Measurements from ENCODE around the gene RFLNA.

RFLNA gene

GRCh38 chr12:124332058-124332672, 37.3 kb downstream of the RFLNA start:
- Histone ChIP-seq H3K27me3 (ENCODE audit: insufficient read depth, low read length) (no peaks in the 10 kb centered on the region), H3K4me3 (ENCODE audit: low read depth, low read length, poor library complexity, severe bottlenecking) (no peak overlapping the region), H3F3A (ENCODE audit: insufficient read depth, low read length) (no peaks in the 10 kb centered on the region), H4K20me1 (ENCODE audit: insufficient read depth, low read length) (no peaks in the 10 kb centered on the region), H3K79me2 (ENCODE audit: insufficient read depth, low read length) (no peaks in the 10 kb centered on the region), H3K4me1 (ENCODE audit: insufficient read depth, low read length, severe bottlenecking) (no peaks in the 10 kb centered on the region), H3K9me3 (ENCODE audit: low read length) (no peaks in the 10 kb centered on the region), H3K27ac (ENCODE audit: low read depth, low read length, poor library complexity, severe bottlenecking) (no peak overlapping the region), H3K36me3 (ENCODE audit: insufficient read depth, low read length) (0 out of 2 replicates have a peak, but pooled peaks cover 11% of the 10 kb centered on the region), H3K4me2 (ENCODE audit: low read length) (no peak overlapping the region), H3K9me2 (ENCODE audit: low read depth, low read length) (no peaks in the 10 kb centered on the region), H2AFZ (ENCODE audit: low read length) (no peak overlapping the region), H3K9ac (ENCODE audit: low read length) (no peak overlapping the region)
- no peak for TF ChIP-seq CTCF (IDR thresholded peaks at IDR 0.05; ENCODE audit: low read length)
- no peak for TF ChIP-seq EZH2 (IDR thresholded peaks at IDR 0.05; ENCODE audit: borderline replicate concordance, low read length)

- Histone ChIP-seq H3K9me3 (ENCODE audit: low read length) (no peaks in the 10 kb centered on the region), H2AFZ (ENCODE audit: low read length) (no peak overlapping the region), H3K27me3 (ENCODE audit: insufficient read depth, low read length) (no peaks in the 10 kb centered on the region), H3K4me3 (ENCODE audit: low read depth, low read length, poor library complexity, severe bottlenecking) (no peak overlapping the region), H3K27ac (ENCODE audit: low read depth, low read length, poor library complexity, severe bottlenecking) (no peak overlapping the region), H3K9ac (ENCODE audit: low read length) (no peak overlapping the region), H3K79me2 (ENCODE audit: insufficient read depth, low read length) (no peaks in the 10 kb centered on the region), H3K9me2 (ENCODE audit: low read depth, low read length) (no peaks in the 10 kb centered on the region), H3K36me3 (ENCODE audit: insufficient read depth, low read length) (0 out of 2 replicates have a peak, but pooled peaks cover 11% of the 10 kb centered on the region), H4K20me1 (ENCODE audit: insufficient read depth, low read length) (no peaks in the 10 kb centered on the region), H3K4me2 (ENCODE audit: low read length) (no peak overlapping the region), H3K4me1 (ENCODE audit: insufficient read depth, low read length, severe bottlenecking) (no peaks in the 10 kb centered on the region), H3F3A (ENCODE audit: insufficient read depth, low read length) (no peaks in the 10 kb centered on the region)
- TF ChIP-seq CTCF (IDR thresholded peaks at IDR 0.05; ENCODE audit: low read length), result no peak
- TF ChIP-seq EZH2 (IDR thresholded peaks at IDR 0.05; ENCODE audit: borderline replicate concordance, low read length), result no peak
Observed at GRCh38 chr12:124332900-124333299, 38.0 kb downstream of the RFLNA start.

GRCh38 chr12:124333724-124334123, 38.8 kb downstream of the RFLNA start:
- H3K36me3 ChIP-seq (ENCODE audit: insufficient read depth, low read length), result 0 out of 2 replicates have a peak, but pooled peaks cover 11% of the 10 kb centered on the region

More at GRCh38 chr12:124333724-124334123, 38.8 kb downstream of the RFLNA start:
- Histone ChIP-seq H3K27me3 (ENCODE audit: insufficient read depth, low read length) (no peaks in the 10 kb centered on the region), H4K20me1 (ENCODE audit: insufficient read depth, low read length) (no peaks in the 10 kb centered on the region), H3K4me1 (ENCODE audit: insufficient read depth, low read length, severe bottlenecking) (no peaks in the 10 kb centered on the region), H3K9me2 (ENCODE audit: low read depth, low read length) (no peaks in the 10 kb centered on the region), H3K27ac (ENCODE audit: low read depth, low read length, poor library complexity, severe bottlenecking) (no peak overlapping the region), H3K79me2 (ENCODE audit: insufficient read depth, low read length) (no peaks in the 10 kb centered on the region), H2AFZ (ENCODE audit: low read length) (no peak overlapping the region), H3K4me2 (ENCODE audit: low read length) (no peak overlapping the region), H3K4me3 (ENCODE audit: low read depth, low read length, poor library complexity, severe bottlenecking) (no peak overlapping the region), H3F3A (ENCODE audit: insufficient read depth, low read length) (no peaks in the 10 kb centered on the region), H3K9me3 (ENCODE audit: low read length) (no peaks in the 10 kb centered on the region), H3K9ac (ENCODE audit: low read length) (no peak overlapping the region)
- TF ChIP-seq EZH2 (IDR thresholded peaks at IDR 0.05; ENCODE audit: borderline replicate concordance, low read length) (no peak), CTCF (IDR thresholded peaks at IDR 0.05; ENCODE audit: low read length) (no peak)
